ENCODE results near the gene RNF4.
"Not testable (repeated sequence)": the region's sequence is repeated elsewhere in the genome, so short reads cannot be mapped to it uniquely, and the experiment has no call there.

The RNF4 gene

GRCh38 chr4:2486981-2487380 is 18.1 kb downstream of the RNF4 start:
- DNase-seq (ENCODE audit: low read depth) = no peak

GRCh38 chr4:2487632-2488031 is 18.7 kb downstream of the RNF4 start:
- no peak for DNase-seq (ENCODE audit: low read depth)

GRCh38 chr4:2489081-2489805 is 20.3 kb downstream of the RNF4 start:
- no peak for DNase-seq (ENCODE audit: low read depth)

- peak; percentile 57 for DNase-seq (ENCODE audit: low read depth)
Observed at GRCh38 chr4:2489841-2490552, 21.1 kb downstream of the RNF4 start.

- DNase-seq (ENCODE audit: low read depth) = no peak
Observed at GRCh38 chr4:2492970-2493369, 24.1 kb downstream of the RNF4 start.

GRCh38 chr4:2494992-2495391 is 26.1 kb downstream of the RNF4 start:
- no peak for DNase-seq (ENCODE audit: low read depth)

GRCh38 chr4:2497324-2497723 is 28.4 kb downstream of the RNF4 start:
- DNase-seq (ENCODE audit: low read depth) = no peak

- no peak for DNase-seq (ENCODE audit: low read depth)
Observed at GRCh38 chr4:2497931-2498330, 29.0 kb downstream of the RNF4 start.

- DNase-seq (ENCODE audit: low read depth) = peak; percentile 25
Observed at GRCh38 chr4:2500547-2500946, 31.6 kb downstream of the RNF4 start.

GRCh38 chr4:2501034-2501594 is 32.2 kb downstream of the RNF4 start:
- DNase-seq (ENCODE audit: low read depth) = no peak

- no peak for DNase-seq (ENCODE audit: low read depth)
Observed at GRCh38 chr4:2503809-2504208, 34.9 kb downstream of the RNF4 start.

- no peak for DNase-seq (ENCODE audit: low read depth)
Observed at GRCh38 chr4:2507259-2507658, 38.4 kb downstream of the RNF4 start.

GRCh38 chr4:2507855-2508254 is 38.9 kb downstream of the RNF4 start:
- no peak for DNase-seq (ENCODE audit: low read depth)

GRCh38 chr4:2510351-2511259 is 41.7 kb downstream of the RNF4 start:
- no peak for DNase-seq (ENCODE audit: low read depth)

GRCh38 chr4:2511645-2512131 is 42.8 kb downstream of the RNF4 start:
- DNase-seq (ENCODE audit: low read depth) = no peak

GRCh38 chr4:2512396-2513135 is 43.7 kb downstream of the RNF4 start:
- no peak for DNase-seq (ENCODE audit: low read depth)

- DNase-seq (ENCODE audit: low read depth) = not testable (repeated sequence)
Observed at GRCh38 chr4:2514193-2514592, 45.3 kb downstream of the RNF4 start.

GRCh38 chr4:2514944-2515343 is 46.0 kb downstream of the RNF4 start:
- DNase-seq (ENCODE audit: low read depth) = not testable (repeated sequence)

- DNase-seq (ENCODE audit: low read depth) = no peak
Observed at GRCh38 chr4:2515830-2516550, 47.1 kb downstream of the RNF4 start.

- DNase-seq (ENCODE audit: low read depth) = no peak
Observed at GRCh38 chr4:2516635-2517034, 47.7 kb downstream of the RNF4 start.

- DNase-seq (ENCODE audit: low read depth) = no peak
Observed at GRCh38 chr4:2526559-2526958, 57.7 kb downstream of the RNF4 start.
